Effector memory CD4-positive, alpha-beta T cell (primary cell): ENCODE measurements around the gene NEDD4L.

Source experiments
- DNase-seq, 3 donors: peaks; one replicate each; pipeline ENCODE4 v3.0.0-alpha.2; 2020
- H3K27ac ChIP-seq: 2 replicates; pipeline ENCODE4 v1.7.0; 2013; ENCODE audit warnings: mild to moderate bottlenecking, low read length, moderate library complexity; ENCODE audit not compliant: insufficient read depth, poor library complexity, severe bottlenecking
- H3K27me3 ChIP-seq: replicated peaks from 2 replicates; pipeline ENCODE4 v1.7.0; 2013; ENCODE audit warnings: mild to moderate bottlenecking, low read length; ENCODE audit not compliant: insufficient read depth, control insufficient read depth, poor library complexity, severe bottlenecking
- H3K36me3 ChIP-seq: 2 replicates; pipeline ENCODE4 v1.7.0; 2013; ENCODE audit warnings: mild to moderate bottlenecking, low read length, moderate library complexity; ENCODE audit not compliant: control insufficient read depth, insufficient read depth
- H3K4me1 ChIP-seq: 2 replicates; pipeline ENCODE4 v1.7.0; 2013; ENCODE audit warnings: low read length, mild to moderate bottlenecking; ENCODE audit not compliant: control insufficient read depth, insufficient read depth, poor library complexity, severe bottlenecking
- H3K4me3 ChIP-seq: 2 replicates; pipeline ENCODE4 v1.7.0; 2013; ENCODE audit warnings: low read length, low read depth, mild to moderate bottlenecking; ENCODE audit not compliant: insufficient read depth, poor library complexity, severe bottlenecking
- H3K9me3 ChIP-seq: 2 replicates; pipeline ENCODE4 v1.7.0; 2013; ENCODE audit warnings: mild to moderate bottlenecking, low read length, moderate library complexity; ENCODE audit not compliant: control insufficient read depth

The NEDD4L gene

GRCh38 chr18:58064406-58064998 lies 20.5 kb downstream of the NEDD4L start:
- no peak overlapping the region for H3K27ac ChIP-seq

DNA sequence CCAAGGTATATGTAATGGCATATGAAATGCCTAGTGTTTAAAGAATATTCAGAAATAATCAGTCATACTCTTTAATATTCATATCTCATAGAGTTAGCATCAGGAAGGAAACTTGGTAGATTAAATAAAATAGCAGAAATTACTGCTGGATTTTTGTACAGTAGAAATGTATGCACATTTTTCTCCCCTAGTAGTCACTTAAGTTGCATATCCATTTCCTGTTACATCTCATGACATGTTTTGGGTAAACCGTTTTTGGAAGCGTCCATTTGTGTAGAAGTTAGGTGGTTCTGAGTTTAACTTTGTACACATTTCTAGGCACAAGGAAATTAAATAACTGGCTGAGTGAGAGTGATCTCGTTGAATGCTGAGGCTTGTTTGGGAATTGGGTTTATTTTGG lies 21.9 kb downstream of the NEDD4L start:
- no peak for DNase-seq
- Histone ChIP-seq H3K36me3 (no peaks in the 10 kb centered on the region), H3K4me1 (no peaks in the 10 kb centered on the region), H3K27me3 (no peaks in the 10 kb centered on the region), H3K27ac (no peak overlapping the region), H3K4me3 (no peak overlapping the region), H3K9me3 (no peaks in the 10 kb centered on the region)

More at GRCh38 chr18:58064406-58064998, 20.5 kb downstream of the NEDD4L start:
- no peak for DNase-seq
- Histone ChIP-seq H3K9me3 (no peaks in the 10 kb centered on the region), H3K4me1 (no peaks in the 10 kb centered on the region), H3K27me3 (no peaks in the 10 kb centered on the region), H3K36me3 (no peaks in the 10 kb centered on the region), H3K4me3 (no peak overlapping the region)

- no peaks in the 10 kb centered on the region for H3K27me3 ChIP-seq
- H3K36me3 ChIP-seq: no peaks in the 10 kb centered on the region
- no peak overlapping the region for H3K27ac ChIP-seq
- no peaks in the 10 kb centered on the region for H3K4me1 ChIP-seq
- H3K4me3 ChIP-seq: no peak overlapping the region
- no peak for DNase-seq
- no peaks in the 10 kb centered on the region for H3K9me3 ChIP-seq
These were observed 23.6 kb downstream of the NEDD4L start for GRCh38 chr18:58067601-58068000.

- no peak for DNase-seq
- Histone ChIP-seq H3K4me1 (no peaks in the 10 kb centered on the region), H3K27ac (no peak overlapping the region), H3K9me3 (no peaks in the 10 kb centered on the region), H3K27me3 (no peaks in the 10 kb centered on the region), H3K36me3 (no peaks in the 10 kb centered on the region), H3K4me3 (no peak overlapping the region)
These were observed 25.1 kb downstream of the NEDD4L start for GRCh38 chr18:58069099-58069498.

GRCh38 chr18:58069721-58070292 lies 25.8 kb downstream of the NEDD4L start:
- no peaks in the 10 kb centered on the region for H3K9me3 ChIP-seq
- H3K36me3 ChIP-seq: no peaks in the 10 kb centered on the region
- no peak for DNase-seq
- no peak overlapping the region for H3K27ac ChIP-seq
- no peak overlapping the region for H3K4me3 ChIP-seq
- H3K4me1 ChIP-seq: no peaks in the 10 kb centered on the region
- H3K27me3 ChIP-seq: no peaks in the 10 kb centered on the region

GRCh38 chr18:58076052-58076451 lies 32.0 kb downstream of the NEDD4L start:
- Histone ChIP-seq H3K4me1 (no peaks in the 10 kb centered on the region), H3K27ac (no peak overlapping the region), H3K27me3 (no peaks in the 10 kb centered on the region), H3K9me3 (no peaks in the 10 kb centered on the region), H3K36me3 (no peaks in the 10 kb centered on the region), H3K4me3 (no peak overlapping the region)
- DNase-seq: no peak

GRCh38 chr18:58077329-58077728 lies 33.3 kb downstream of the NEDD4L start:
- Histone ChIP-seq H3K4me1 (no peaks in the 10 kb centered on the region), H3K27me3 (no peaks in the 10 kb centered on the region), H3K4me3 (no peak overlapping the region), H3K27ac (no peak overlapping the region), H3K36me3 (no peaks in the 10 kb centered on the region), H3K9me3 (no peaks in the 10 kb centered on the region)
- DNase-seq: no peak

DNA sequence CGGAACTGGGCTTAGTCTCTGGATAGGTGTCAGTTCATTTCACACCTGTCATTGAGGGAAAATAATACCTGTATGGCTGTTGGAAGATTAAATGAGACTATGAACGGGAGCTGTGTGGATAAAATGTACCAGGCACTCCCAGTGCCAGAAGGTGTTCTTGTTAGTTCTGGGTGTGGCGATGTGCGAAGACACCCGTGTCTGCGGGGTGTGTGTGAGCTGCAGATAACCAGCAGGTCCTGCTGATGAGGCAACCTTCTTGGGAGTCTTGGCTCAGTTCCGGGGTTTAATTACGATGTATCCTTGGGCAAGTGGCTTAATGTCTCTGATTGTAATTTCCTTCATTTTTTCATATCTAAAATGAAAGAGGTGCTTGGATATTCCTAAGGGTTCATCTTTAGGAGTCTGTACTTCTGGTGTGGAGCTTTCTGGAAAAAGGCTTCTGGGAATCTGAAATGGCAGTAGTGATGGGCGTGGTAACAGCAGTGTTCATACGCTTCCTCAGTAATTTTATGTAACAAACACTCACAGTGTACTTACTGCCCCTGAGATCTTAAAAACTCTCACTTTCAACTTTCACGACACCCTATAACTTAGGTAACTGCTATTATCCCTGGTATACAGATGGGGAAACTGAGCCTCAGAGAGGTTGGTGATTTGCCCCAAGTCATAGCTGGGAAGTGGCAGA lies 35.0 kb downstream of the NEDD4L start:
- H3K36me3 ChIP-seq: no peaks in the 10 kb centered on the region
- no peaks in the 10 kb centered on the region for H3K27me3 ChIP-seq
- H3K4me1 ChIP-seq: no peaks in the 10 kb centered on the region
- no peaks in the 10 kb centered on the region for H3K9me3 ChIP-seq
- no peak for DNase-seq
- H3K27ac ChIP-seq: no peak overlapping the region
- no peak overlapping the region for H3K4me3 ChIP-seq

- Histone ChIP-seq H3K4me1 (no peaks in the 10 kb centered on the region), H3K27me3 (no peaks in the 10 kb centered on the region), H3K36me3 (no peaks in the 10 kb centered on the region), H3K9me3 (no peaks in the 10 kb centered on the region), H3K27ac (no peak overlapping the region), H3K4me3 (no peak overlapping the region)
- DNase-seq: no peak
These were observed 36.4 kb downstream of the NEDD4L start for GRCh38 chr18:58080451-58080850.

DNA sequence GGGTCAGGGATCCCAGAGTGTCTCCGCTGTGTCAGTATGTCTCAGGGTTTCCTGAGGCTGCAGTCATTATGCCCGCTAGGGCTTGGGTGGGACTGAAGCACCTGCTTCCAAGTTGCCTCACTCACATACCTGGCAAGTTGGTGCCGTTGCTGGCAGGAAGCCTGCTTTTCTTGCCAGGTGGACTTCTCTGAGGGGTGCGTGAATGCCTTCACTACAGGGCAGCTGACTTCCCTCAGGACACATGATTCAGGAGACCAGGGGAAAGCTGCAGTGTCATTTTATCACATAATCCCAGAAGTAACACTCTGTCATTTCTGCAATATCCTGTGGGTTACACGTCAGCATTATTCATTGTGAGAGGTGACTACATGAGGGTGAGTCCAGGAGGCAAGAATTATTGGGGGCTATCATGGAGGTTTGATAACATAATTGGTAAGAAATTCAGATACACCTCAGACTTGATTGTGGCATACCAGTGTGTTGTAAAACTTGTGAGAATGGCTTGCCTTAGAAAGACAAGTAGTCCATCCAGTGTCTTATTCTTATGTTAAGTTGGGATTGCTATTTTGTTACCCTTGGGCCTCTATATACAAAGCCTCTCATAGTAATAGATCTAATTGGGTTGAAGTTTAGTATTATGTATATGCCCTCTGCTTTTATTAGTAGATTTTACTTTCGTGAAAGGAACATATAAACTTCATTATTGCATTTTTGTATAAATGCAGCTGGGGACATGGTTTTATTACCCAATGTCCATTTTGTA lies 44.1 kb downstream of the NEDD4L start:
- no peak for DNase-seq
- Histone ChIP-seq H3K27ac (no peak overlapping the region), H3K36me3 (no peaks in the 10 kb centered on the region), H3K4me1 (no peaks in the 10 kb centered on the region), H3K4me3 (no peak overlapping the region), H3K27me3 (no peaks in the 10 kb centered on the region), H3K9me3 (no peaks in the 10 kb centered on the region)
